AG04450 (cell line): ENCODE data around the gene HOXC9. TPM values are rescaled to one million over a fixed set of nuclear protein-coding genes. Genes with fewer than 3 reads are reported as not detected.

Source experiments
- CTCF ChIA-PET: fragments of 300-600, 350-600 bp; formaldehyde crosslinking; extraction: SDS; loops from one replicate; lab custom pipeline; 2022; ENCODE audit warnings: antibody characterized with exemption, inconsistent platforms; lab: Charles Lee
- POLR2A ChIA-PET: fragments of 350-600 bp; formaldehyde crosslinking; extraction: SDS; loops from one replicate; lab custom pipeline; 2021; ENCODE audit warnings: antibody characterized with exemption, inconsistent platforms; lab: Yijun Ruan, JAX
- DNase-seq: peaks from one replicate; pipeline ENCODE4 v3.0.0-alpha.2; 2011; ENCODE audit warnings: low read depth, low spot score
- H3K27ac ChIP-seq: one replicate; pipeline ENCODE4 v1.5.1; 2012; ENCODE audit warnings: low read depth, low read length, control low read depth
- H3K27me3 ChIP-seq: one replicate; pipeline ENCODE4 v1.6.0; 2012; ENCODE audit warnings: low read length; ENCODE audit not compliant: control insufficient read depth, insufficient read depth
- H3K4me3 ChIP-seq: 2 replicates; pipeline ENCODE4 v1.5.1; 2011; ENCODE audit warnings: mild to moderate bottlenecking, low read depth, low read length, control low read depth
- H3K9me3 ChIP-seq: 2 replicates; pipeline ENCODE4 v1.5.1; 2012; ENCODE audit warnings: low read length; ENCODE audit not compliant: control insufficient read depth, insufficient read depth
- polyA plus RNA-seq: library from polyadenylated mRNA; depleted of rRNA; stranded (reverse); fragments of >200 nt; gene quantifications from 2 replicates; pipeline ENCODE4 v1.2.3, GENCODE V29; 2011
- TF ChIP-seq, protein P1 (sequence below): IDR thresholded peaks from 2 replicates; pipeline ENCODE4 v1.5.1; 2011; ENCODE audit warnings: low read depth, low read length, control low read depth, inconsistent platforms

HOXC9 gene
- polyA plus RNA-seq, 1 experiment = not detected

DNA sequence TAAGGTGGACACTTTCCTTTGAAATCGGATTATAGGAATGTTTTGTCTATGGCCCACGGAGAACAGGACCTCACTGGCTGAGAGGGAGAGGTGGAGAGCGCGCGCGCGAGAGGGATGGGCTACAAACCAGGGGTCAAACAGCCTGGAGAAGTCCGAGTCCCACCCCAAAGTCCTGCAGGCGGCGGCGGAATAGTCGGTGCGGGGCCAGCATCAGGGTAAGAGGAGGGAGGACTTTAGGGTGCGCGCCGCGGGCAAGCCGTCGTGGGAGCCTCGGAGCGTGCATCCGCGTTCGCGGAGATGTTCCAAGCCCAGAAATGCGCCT is 5.5 kb downstream of the HOXC9 start:
- Histone ChIP-seq H3K27me3 (peaks cover 95% of the 10 kb centered on the region), H3K4me3 (no peak overlapping the region), H3K27ac (no peak overlapping the region), H3K9me3 (peaks cover 3% of the 10 kb centered on the region; the same call in 1 of the 2 replicates)
- ChIA-PET CTCF (interaction anchor here (0.6 to 7.8 kb wide), 18 partner anchors 8 to 428 kb away, joined by 3 to 163 read pairs (median 6); partner anchors contain the start of genes COPZ1 and SMUG1), POLR2A (interaction anchor here (0.7 kb wide), 1 partner anchor 196 kb away, joined by 3 read pairs; no protein-coding TSS in a partner anchor)
- no peak for DNase-seq
- TF ChIP-seq, protein P1, sequence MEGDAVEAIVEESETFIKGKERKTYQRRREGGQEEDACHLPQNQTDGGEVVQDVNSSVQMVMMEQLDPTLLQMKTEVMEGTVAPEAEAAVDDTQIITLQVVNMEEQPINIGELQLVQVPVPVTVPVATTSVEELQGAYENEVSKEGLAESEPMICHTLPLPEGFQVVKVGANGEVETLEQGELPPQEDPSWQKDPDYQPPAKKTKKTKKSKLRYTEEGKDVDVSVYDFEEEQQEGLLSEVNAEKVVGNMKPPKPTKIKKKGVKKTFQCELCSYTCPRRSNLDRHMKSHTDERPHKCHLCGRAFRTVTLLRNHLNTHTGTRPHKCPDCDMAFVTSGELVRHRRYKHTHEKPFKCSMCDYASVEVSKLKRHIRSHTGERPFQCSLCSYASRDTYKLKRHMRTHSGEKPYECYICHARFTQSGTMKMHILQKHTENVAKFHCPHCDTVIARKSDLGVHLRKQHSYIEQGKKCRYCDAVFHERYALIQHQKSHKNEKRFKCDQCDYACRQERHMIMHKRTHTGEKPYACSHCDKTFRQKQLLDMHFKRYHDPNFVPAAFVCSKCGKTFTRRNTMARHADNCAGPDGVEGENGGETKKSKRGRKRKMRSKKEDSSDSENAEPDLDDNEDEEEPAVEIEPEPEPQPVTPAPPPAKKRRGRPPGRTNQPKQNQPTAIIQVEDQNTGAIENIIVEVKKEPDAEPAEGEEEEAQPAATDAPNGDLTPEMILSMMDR = no peak

GRCh38 chr12:54005853-54006558 is 6.0 kb downstream of the HOXC9 start:
- peaks cover 95% of the 10 kb centered on the region for H3K27me3 ChIP-seq
- TF ChIP-seq, protein P1 = peak; percentile 86
- peak overlapping the region; percentile 25 for H3K4me3 ChIP-seq
- POLR2A ChIA-PET = interaction anchor here (0.7 kb wide), 1 partner anchor 195 kb away, joined by 3 read pairs; no protein-coding TSS in a partner anchor
- peaks cover 3% of the 10 kb centered on the region; the same call in 1 of the 2 replicates for H3K9me3 ChIP-seq
- peak; percentile 20 for DNase-seq
- H3K27ac ChIP-seq = no peak overlapping the region
- CTCF ChIA-PET = interaction anchor here (0.6 to 7.8 kb wide), 20 partner anchors 9 to 428 kb away, joined by 3 to 163 read pairs (median 5); partner anchors contain the start of genes COPZ1 and SMUG1

DNA sequence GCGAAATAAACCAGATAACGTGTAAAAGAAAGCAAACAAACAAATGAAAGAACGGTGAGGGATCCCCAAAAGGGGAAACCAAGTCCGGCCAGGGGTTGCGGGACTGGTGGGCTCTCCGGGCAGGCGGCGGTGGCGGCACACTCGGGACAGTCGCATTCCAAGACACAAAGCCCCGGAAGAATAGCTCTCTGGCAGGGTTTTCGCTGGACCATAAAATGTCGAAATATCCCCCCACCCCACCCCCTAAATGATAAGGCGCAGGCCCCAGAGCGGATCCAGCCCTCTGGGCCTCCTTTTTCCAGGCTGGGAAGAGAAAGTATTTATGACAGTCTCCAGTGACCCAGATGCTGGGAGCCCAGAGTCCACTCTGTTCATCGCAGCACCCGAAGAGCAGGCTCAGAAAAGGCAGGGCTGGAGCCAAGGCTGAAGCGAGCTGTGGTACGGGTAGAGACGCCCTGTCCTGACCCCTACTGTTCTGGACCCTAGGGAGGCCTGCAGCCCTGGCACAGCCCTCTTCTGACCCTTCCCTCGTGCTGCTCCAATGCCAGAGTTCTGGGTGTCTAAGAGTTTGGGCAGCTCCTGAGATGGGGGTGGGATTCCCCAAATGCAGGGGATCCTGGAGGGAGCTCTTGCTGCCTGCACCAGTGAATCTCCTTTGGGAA is 6.7 kb downstream of the HOXC9 start:
- Histone ChIP-seq H3K27ac (no peak overlapping the region), H3K4me3 (peak overlapping the region; percentile 25), H3K9me3 (peaks cover 3% of the 10 kb centered on the region; the same call in 1 of the 2 replicates), H3K27me3 (peaks cover 95% of the 10 kb centered on the region)
- POLR2A ChIA-PET = interaction anchor here (0.7 kb wide), 2 partner anchors 11 to 436 kb away, joined by 3 to 4 read pairs; no protein-coding TSS in a partner anchor
- DNase-seq = no peak
- TF ChIP-seq, protein P1 = no peak
- CTCF ChIA-PET = interaction anchor here (0.6 to 7.8 kb wide), 16 partner anchors 8 to 373 kb away, joined by 3 to 163 read pairs (median 6); partner anchors contain the start of gene SMUG1

DNA sequence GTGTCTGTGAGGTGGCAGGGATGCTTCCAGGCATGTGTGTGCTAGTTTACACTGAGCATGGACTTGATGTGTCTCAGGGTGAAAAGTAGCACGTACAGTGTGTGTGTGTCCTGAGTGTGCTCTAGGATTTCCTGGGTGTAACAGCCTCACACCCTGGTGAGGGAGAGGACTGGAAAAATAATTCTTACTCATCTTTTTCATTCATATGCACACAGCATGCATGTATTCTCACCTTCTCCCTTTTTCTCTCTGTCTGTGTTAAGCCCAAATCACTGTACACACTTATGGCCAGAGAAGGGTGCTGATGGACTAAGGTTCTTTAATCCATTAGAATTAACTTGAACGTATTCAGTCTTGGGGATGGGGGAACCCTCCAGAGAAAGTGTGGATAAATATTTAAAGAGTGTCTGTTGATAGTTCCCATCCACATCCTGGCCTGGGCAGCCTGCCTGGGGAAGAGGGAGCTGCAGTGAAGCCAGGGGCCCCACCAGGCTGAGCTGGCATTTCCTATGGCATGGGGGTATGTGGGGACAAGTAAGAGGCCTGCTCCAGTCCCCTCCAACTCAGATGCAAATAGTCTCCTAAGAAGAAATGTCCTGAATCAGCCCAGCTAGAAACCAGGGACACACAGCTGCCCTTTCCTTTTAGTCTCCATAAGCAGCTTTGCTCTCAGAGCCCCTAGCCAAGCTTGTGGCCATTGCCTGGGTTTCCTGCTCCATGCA is 7.7 kb downstream of the HOXC9 start:
- no peak overlapping the region for H3K4me3 ChIP-seq
- POLR2A ChIA-PET = interaction anchor here (0.7 kb wide), 1 partner anchor 10 kb away, joined by 3 read pairs; no protein-coding TSS in a partner anchor
- DNase-seq = no peak
- H3K27ac ChIP-seq = no peak overlapping the region
- peaks cover 3% of the 10 kb centered on the region; the same call in 1 of the 2 replicates for H3K9me3 ChIP-seq
- CTCF ChIA-PET = interaction anchor here (1.0 to 7.8 kb wide), 10 partner anchors 9 to 371 kb away, joined by 4 to 163 read pairs (median 12); partner anchors contain the start of gene SMUG1
- peaks cover 92% of the 10 kb centered on the region for H3K27me3 ChIP-seq
- TF ChIP-seq, protein P1 = no peak
